ENCODE data around the gene DZANK1.

- TF ChIP-seq TEAD2 (tag; IDR thresholded peaks at IDR 0.05): no peak
- no peak for TF ChIP-seq ZNF695 (CRISPR knock-in tag; IDR thresholded peaks at IDR 0.05)
- TF ChIP-seq ZBTB40 (IDR thresholded peaks at IDR 0.05): no peak
- no peak for TF ChIP-seq ZBTB40 (CRISPR knock-in tag; IDR thresholded peaks at IDR 0.05)
- TF ChIP-seq L3MBTL2 (IDR thresholded peaks at IDR 0.05): no peak
- TF ChIP-seq PHF8 (IDR thresholded peaks at IDR 0.05; ENCODE audit: borderline replicate concordance, low read length): no peak
- TF ChIP-seq POLR2AphosphoS5 (IDR thresholded peaks at IDR 0.05; ENCODE audit: control insufficient read depth, insufficient read depth, low read depth, low read length): no peak
- TF ChIP-seq CTCF (IDR thresholded peaks at IDR 0.05 in 2 of 3, conservative IDR thresholded peaks at IDR 0.05 in 1 of 3; ENCODE audit: insufficient read depth in 2 of 3, low read depth in 1 of 3, low read length in 3 of 3): no peak
- no peak for TF ChIP-seq SRSF9 (IDR thresholded peaks at IDR 0.05; ENCODE audit: borderline replicate concordance, low read depth, low read length)
- no peak for TF ChIP-seq COPS2 (conservative IDR thresholded peaks at IDR 0.05)
- TF ChIP-seq EGR1 (conservative IDR thresholded peaks at IDR 0.05): no peak
- no peak for TF ChIP-seq ZNF197 (CRISPR knock-in tag; IDR thresholded peaks at IDR 0.05; ENCODE audit: low read depth)
- no peak for TF ChIP-seq ZNF174 (CRISPR knock-in tag; IDR thresholded peaks at IDR 0.05)
- no peak for TF ChIP-seq MXI1 (IDR thresholded peaks at IDR 0.05; ENCODE audit: low read depth, low read length)
These were observed 30.8 kb upstream of the DZANK1 start for GRCh38 chr20:18497603-18498002.
